IPS DF 19.7 (cell line): ENCODE results near the gene CDH24.

ENCODE experiments used
- DNase-seq: peaks from one replicate; pipeline ENCODE4 v3.0.0-alpha.2; 2013; ENCODE audit warnings: low read depth, low spot score

Gene CDH24

GRCh38 chr14:23045419-23046357, 11.6 kb downstream of the CDH24 start:
- DNase-seq: no peak

- DNase-seq: no peak
These were observed 12.5 kb downstream of the CDH24 start for GRCh38 chr14:23044840-23045239.

GRCh38 chr14:23043754-23044153, 13.6 kb downstream of the CDH24 start:
- DNase-seq: no peak

GRCh38 chr14:23043145-23043544, 14.2 kb downstream of the CDH24 start:
- DNase-seq: no peak

GRCh38 chr14:23042162-23042965, 15.0 kb downstream of the CDH24 start, which contains the start of gene PSMB11:
Gene PSMB11, plus strand, starts transcription at chr14:23042212. Its CDS starts 14 bp downstream, at chr14:23042226.
- DNase-seq: no peak

GRCh38 chr14:23041729-23042128, 15.6 kb downstream of the CDH24 start:
- DNase-seq: no peak

GRCh38 chr14:23040100-23040499, 17.2 kb downstream of the CDH24 start:
- no peak for DNase-seq

- no peak for DNase-seq
These were observed 21.8 kb downstream of the CDH24 start for GRCh38 chr14:23035303-23036144.

GRCh38 chr14:23034498-23035302, 22.6 kb downstream of the CDH24 start, which contains the start of gene PSMB5:
Gene PSMB5, minus strand, starts transcription at chr14:23034900. Its CDS starts 19 bp downstream, at chr14:23034881.
- peak; percentile 97 for DNase-seq

- DNase-seq: no peak
These were observed 23.4 kb downstream of the CDH24 start for GRCh38 chr14:23033801-23034497.

GRCh38 chr14:23033251-23033727, 24.0 kb downstream of the CDH24 start:
- DNase-seq: no peak

GRCh38 chr14:23030936-23031335, 26.4 kb downstream of the CDH24 start:
- DNase-seq: no peak

- no peak for DNase-seq
These were observed 28.5 kb downstream of the CDH24 start for GRCh38 chr14:23028799-23029198.

GRCh38 chr14:23025151-23025814, 32.0 kb downstream of the CDH24 start:
- no peak for DNase-seq

GRCh38 chr14:23024612-23025075, 32.7 kb downstream of the CDH24 start:
- DNase-seq: no peak

GRCh38 chr14:23023795-23024152, 33.5 kb downstream of the CDH24 start:
- no peak for DNase-seq

- no peak for DNase-seq
These were observed 34.1 kb downstream of the CDH24 start for GRCh38 chr14:23023022-23023794.

- no peak for DNase-seq
These were observed 35.4 kb downstream of the CDH24 start for GRCh38 chr14:23021889-23022442.
